Measurements from ENCODE around the gene VTI1A. TPM values are rescaled to one million over a fixed set of nuclear protein-coding genes. Genes with fewer than 3 reads are reported as not detected.

The VTI1A gene
- total RNA-seq, 1 donor from 2014 or later: 22.7 TPM

- no peak for DNase-seq (ENCODE audit: low spot score)
- Mint-ChIP-seq H3K4me1 (ENCODE audit: low read depth) (peaks cover 4% of the 10 kb centered on the region), H3K36me3 (ENCODE audit: low read depth) (peaks cover 7% of the 10 kb centered on the region), H3K9me3 (ENCODE audit: low read depth) (peaks cover 18% of the 10 kb centered on the region), H3K4me3 (ENCODE audit: unreplicated experiment) (no peak overlapping the region), H3K27me3 (ENCODE audit: low read depth) (no peaks in the 10 kb centered on the region), H3K27ac (ENCODE audit: unreplicated experiment) (no peak overlapping the region)
- TF ChIP-seq, protein P1, sequence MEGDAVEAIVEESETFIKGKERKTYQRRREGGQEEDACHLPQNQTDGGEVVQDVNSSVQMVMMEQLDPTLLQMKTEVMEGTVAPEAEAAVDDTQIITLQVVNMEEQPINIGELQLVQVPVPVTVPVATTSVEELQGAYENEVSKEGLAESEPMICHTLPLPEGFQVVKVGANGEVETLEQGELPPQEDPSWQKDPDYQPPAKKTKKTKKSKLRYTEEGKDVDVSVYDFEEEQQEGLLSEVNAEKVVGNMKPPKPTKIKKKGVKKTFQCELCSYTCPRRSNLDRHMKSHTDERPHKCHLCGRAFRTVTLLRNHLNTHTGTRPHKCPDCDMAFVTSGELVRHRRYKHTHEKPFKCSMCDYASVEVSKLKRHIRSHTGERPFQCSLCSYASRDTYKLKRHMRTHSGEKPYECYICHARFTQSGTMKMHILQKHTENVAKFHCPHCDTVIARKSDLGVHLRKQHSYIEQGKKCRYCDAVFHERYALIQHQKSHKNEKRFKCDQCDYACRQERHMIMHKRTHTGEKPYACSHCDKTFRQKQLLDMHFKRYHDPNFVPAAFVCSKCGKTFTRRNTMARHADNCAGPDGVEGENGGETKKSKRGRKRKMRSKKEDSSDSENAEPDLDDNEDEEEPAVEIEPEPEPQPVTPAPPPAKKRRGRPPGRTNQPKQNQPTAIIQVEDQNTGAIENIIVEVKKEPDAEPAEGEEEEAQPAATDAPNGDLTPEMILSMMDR (IDR thresholded peaks at IDR 0.05): no peak
Observed at GRCh38 chr10:112849546-112849945, 402.5 kb downstream of the VTI1A start.

GRCh38 chr10:112851181-112851580 lies 404.2 kb downstream of the VTI1A start:
- no peaks in the 10 kb centered on the region for H3K4me1 Mint-ChIP-seq (ENCODE audit: low read depth)
- TF ChIP-seq, protein P1 (IDR thresholded peaks at IDR 0.05): no peak
- H3K9me3 Mint-ChIP-seq (ENCODE audit: low read depth): peaks cover 14% of the 10 kb centered on the region
- no peak overlapping the region for H3K4me3 Mint-ChIP-seq (ENCODE audit: unreplicated experiment)
- no peaks in the 10 kb centered on the region for H3K27me3 Mint-ChIP-seq (ENCODE audit: low read depth)
- H3K36me3 Mint-ChIP-seq (ENCODE audit: low read depth): peaks cover 5% of the 10 kb centered on the region
- no peak overlapping the region for H3K27ac Mint-ChIP-seq (ENCODE audit: unreplicated experiment)
- no peak for DNase-seq (ENCODE audit: low spot score)

- no peak for DNase-seq (ENCODE audit: low spot score)
- no peak overlapping the region for H3K27ac Mint-ChIP-seq (ENCODE audit: unreplicated experiment)
- no peaks in the 10 kb centered on the region for H3K27me3 Mint-ChIP-seq (ENCODE audit: low read depth)
- H3K36me3 Mint-ChIP-seq (ENCODE audit: low read depth): peaks cover 5% of the 10 kb centered on the region
- no peaks in the 10 kb centered on the region for H3K4me1 Mint-ChIP-seq (ENCODE audit: low read depth)
- peaks cover 14% of the 10 kb centered on the region for H3K9me3 Mint-ChIP-seq (ENCODE audit: low read depth)
- TF ChIP-seq, protein P1 (IDR thresholded peaks at IDR 0.05): no peak
- H3K4me3 Mint-ChIP-seq (ENCODE audit: unreplicated experiment): no peak overlapping the region
Observed at GRCh38 chr10:112851588-112852211, 404.7 kb downstream of the VTI1A start.

DNA sequence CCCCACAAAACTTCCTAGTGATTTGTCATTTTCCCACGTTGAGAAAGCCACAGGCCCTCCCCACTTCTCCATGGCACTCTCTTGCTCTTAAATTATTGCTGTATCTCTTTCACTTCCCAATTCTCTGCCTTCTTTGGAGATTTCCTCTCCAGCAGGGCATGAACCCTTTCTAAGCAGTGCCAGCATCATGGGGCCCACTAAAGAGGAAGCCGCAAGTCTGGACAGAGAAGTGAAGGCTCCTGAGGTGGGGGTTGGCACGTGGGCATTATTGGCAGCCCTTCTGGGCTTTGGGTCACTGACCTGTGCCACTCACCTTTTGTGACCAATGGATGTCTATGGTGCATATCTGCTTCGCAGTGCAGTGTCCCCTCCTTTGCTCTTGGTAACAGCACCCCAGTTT lies 405.3 kb downstream of the VTI1A start:
- TF ChIP-seq, protein P1 (IDR thresholded peaks at IDR 0.05): no peak
- no peak overlapping the region for H3K4me3 Mint-ChIP-seq (ENCODE audit: unreplicated experiment)
- no peaks in the 10 kb centered on the region for H3K27me3 Mint-ChIP-seq (ENCODE audit: low read depth)
- no peaks in the 10 kb centered on the region for H3K4me1 Mint-ChIP-seq (ENCODE audit: low read depth)
- H3K36me3 Mint-ChIP-seq (ENCODE audit: low read depth): peaks cover 5% of the 10 kb centered on the region
- DNase-seq (ENCODE audit: low spot score): no peak
- no peak overlapping the region for H3K27ac Mint-ChIP-seq (ENCODE audit: unreplicated experiment)
- H3K9me3 Mint-ChIP-seq (ENCODE audit: low read depth): peaks cover 15% of the 10 kb centered on the region

- Mint-ChIP-seq H3K4me1 (ENCODE audit: low read depth) (no peaks in the 10 kb centered on the region), H3K27me3 (ENCODE audit: low read depth) (peaks cover 2% of the 10 kb centered on the region), H3K9me3 (ENCODE audit: low read depth) (peaks cover 10% of the 10 kb centered on the region), H3K4me3 (ENCODE audit: unreplicated experiment) (no peak overlapping the region), H3K36me3 (ENCODE audit: low read depth) (peaks cover 3% of the 10 kb centered on the region), H3K27ac (ENCODE audit: unreplicated experiment) (no peak overlapping the region)
- DNase-seq (ENCODE audit: low spot score): no peak
- TF ChIP-seq, protein P1 (IDR thresholded peaks at IDR 0.05): no peak
Observed at GRCh38 chr10:112855134-112855533, 408.1 kb downstream of the VTI1A start.
